Chondrocyte (in vitro differentiated cells): ENCODE data around the gene TMEM176B. TPM values are rescaled to one million over a fixed set of nuclear protein-coding genes. Genes with fewer than 3 reads are reported as not detected.
A peak's percentile ranks its signal among the peaks of the same experiment; 100 is the strongest.
"Not testable (repeated sequence)": the region's sequence is repeated elsewhere in the genome, so short reads cannot be mapped to it uniquely, and the experiment has no call there.

Experiments
- DNase-seq: peaks from one replicate; pipeline ENCODE4 v3.0.0; 2021; ENCODE audit warnings: mixed read lengths, low spot score
- H3K27ac Mint-ChIP-seq: one replicate; pipeline ENCODE4 v1.8.0; 2021; ENCODE audit warnings: mild to moderate bottlenecking, moderate library complexity, mixed read lengths; ENCODE audit not compliant: unreplicated experiment
- H3K27me3 Mint-ChIP-seq: 2 replicates; pipeline ENCODE4 v1.8.0; 2021; ENCODE audit warnings: low read depth, mixed read lengths
- H3K36me3 Mint-ChIP-seq: 2 replicates; pipeline ENCODE4 v1.8.0; 2021; ENCODE audit warnings: low read depth, mixed read lengths
- H3K4me1 Mint-ChIP-seq: 2 replicates; pipeline ENCODE4 v1.8.0; 2021; ENCODE audit warnings: low read depth, mild to moderate bottlenecking, mixed read lengths
- H3K4me3 Mint-ChIP-seq: one replicate; pipeline ENCODE4 v1.8.0; 2021; ENCODE audit warnings: mild to moderate bottlenecking, moderate library complexity, mixed read lengths; ENCODE audit not compliant: unreplicated experiment
- H3K9me3 Mint-ChIP-seq: 2 replicates; pipeline ENCODE4 v1.8.0; 2021; ENCODE audit warnings: low read depth, mixed read lengths
- total RNA-seq: library from RNA; stranded (reverse); gene quantifications from 3 replicates; pipeline ENCODE4 v1.2.1, GENCODE V29; 2021
- TF ChIP-seq, protein P1 (sequence below): fragments of 200-600 bp; sonication (generic); IDR thresholded peaks from 2 replicates; pipeline ENCODE4 v1.5.0; 2021; ENCODE audit warnings: antibody characterized with exemption, mild to moderate bottlenecking, moderate library complexity

Gene TMEM176B
- total RNA-seq, 1 donor from 2014 or later: 0.37 TPM

DNA sequence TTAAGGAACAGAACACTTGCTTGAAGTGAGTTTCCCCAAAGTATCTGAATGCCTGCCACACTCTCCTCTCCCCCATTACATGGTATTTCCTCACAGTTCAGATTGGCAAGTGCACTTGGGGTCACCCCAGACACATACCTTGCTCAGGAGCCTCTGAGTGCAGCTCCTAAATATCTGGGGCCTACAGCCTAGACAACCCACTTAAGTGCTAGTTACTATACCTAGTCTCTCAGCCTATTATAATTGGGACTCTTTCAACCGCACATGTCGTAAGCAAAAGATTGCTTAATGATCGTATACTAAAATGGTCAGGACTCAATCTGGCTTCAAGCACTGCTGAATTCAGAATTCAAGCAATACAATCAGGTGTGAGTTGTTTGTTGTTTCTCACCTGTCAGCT, 19.9 kb downstream of the TMEM176B start:
- Mint-ChIP-seq H3K27me3 (peaks cover 38% of the 10 kb centered on the region), H3K9me3 (no peaks in the 10 kb centered on the region), H3K4me3 (no peak overlapping the region), H3K27ac (no peak overlapping the region), H3K36me3 (no peaks in the 10 kb centered on the region), H3K4me1 (peaks cover 3% of the 10 kb centered on the region)
- TF ChIP-seq, protein P1, sequence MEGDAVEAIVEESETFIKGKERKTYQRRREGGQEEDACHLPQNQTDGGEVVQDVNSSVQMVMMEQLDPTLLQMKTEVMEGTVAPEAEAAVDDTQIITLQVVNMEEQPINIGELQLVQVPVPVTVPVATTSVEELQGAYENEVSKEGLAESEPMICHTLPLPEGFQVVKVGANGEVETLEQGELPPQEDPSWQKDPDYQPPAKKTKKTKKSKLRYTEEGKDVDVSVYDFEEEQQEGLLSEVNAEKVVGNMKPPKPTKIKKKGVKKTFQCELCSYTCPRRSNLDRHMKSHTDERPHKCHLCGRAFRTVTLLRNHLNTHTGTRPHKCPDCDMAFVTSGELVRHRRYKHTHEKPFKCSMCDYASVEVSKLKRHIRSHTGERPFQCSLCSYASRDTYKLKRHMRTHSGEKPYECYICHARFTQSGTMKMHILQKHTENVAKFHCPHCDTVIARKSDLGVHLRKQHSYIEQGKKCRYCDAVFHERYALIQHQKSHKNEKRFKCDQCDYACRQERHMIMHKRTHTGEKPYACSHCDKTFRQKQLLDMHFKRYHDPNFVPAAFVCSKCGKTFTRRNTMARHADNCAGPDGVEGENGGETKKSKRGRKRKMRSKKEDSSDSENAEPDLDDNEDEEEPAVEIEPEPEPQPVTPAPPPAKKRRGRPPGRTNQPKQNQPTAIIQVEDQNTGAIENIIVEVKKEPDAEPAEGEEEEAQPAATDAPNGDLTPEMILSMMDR: no peak
- no peak for DNase-seq

DNA sequence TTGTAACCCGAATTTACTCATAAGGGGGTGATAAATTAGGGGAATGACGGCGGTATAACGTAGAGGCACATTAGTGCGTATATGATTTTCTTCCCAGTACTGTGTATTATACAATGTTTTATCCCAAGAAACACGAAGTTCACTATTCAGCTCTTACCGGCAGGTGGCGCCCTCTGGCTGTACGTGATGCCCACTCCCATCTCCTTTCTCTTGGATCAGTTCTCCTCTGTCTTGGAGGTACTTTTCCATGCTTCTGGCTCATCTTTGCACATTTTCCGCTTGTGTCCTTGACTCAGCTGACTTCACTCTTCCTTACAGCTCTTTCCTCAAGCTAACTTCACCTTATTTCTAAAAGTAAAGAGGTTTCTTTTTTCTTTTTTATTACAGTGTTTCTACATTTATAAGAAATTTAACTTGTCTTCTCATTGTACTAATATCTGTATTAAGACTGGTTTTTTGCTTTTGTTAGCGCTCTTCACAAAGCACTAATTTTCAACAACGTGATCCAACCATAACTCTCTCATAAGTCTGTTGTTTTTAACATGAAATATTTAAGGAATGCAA, 21.3 kb downstream of the TMEM176B start:
- peaks cover 31% of the 10 kb centered on the region for H3K27me3 Mint-ChIP-seq
- DNase-seq: no peak
- peaks cover 3% of the 10 kb centered on the region for H3K4me1 Mint-ChIP-seq
- peaks cover 5% of the 10 kb centered on the region for H3K9me3 Mint-ChIP-seq
- no peak overlapping the region for H3K27ac Mint-ChIP-seq
- H3K4me3 Mint-ChIP-seq: no peak overlapping the region
- TF ChIP-seq, protein P1: peak; percentile 89
- H3K36me3 Mint-ChIP-seq: peaks cover 2% of the 10 kb centered on the region

DNA sequence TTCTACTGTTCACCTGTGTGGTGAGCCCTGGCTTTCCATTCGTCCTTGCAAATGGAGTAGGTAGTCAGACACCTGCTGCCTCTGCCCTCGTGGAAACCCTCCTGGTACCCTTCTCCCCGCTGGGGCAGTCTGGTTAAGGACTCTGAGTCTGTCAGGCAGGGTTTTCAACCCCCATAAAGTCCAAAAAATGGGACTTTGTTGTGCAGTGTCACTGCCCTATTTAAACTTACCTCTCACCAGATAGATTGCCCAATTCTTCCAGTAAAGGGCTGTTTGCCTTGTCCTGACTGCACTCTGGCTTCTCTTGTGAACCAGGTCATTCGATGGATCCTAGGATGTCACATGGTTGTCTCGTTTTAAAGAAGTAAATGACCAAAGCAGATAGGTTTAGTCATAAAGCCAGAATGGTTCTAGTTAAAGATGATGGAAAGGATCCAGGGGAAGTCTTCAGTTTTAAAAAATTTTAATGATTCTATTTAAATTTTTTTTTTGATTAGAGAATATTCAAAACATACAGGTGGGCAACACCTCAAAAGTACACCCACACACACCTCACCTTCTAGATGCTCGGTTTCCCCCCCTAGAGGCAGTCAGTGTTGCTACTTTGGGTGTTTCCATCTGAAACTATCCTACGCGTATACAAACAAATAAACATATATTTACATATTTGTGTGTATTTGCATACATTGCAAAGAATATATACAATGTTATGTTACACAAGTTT, 22.0 kb downstream of the TMEM176B start:
- H3K4me1 Mint-ChIP-seq: peaks cover 3% of the 10 kb centered on the region
- H3K9me3 Mint-ChIP-seq: peaks cover 9% of the 10 kb centered on the region
- H3K36me3 Mint-ChIP-seq: peaks cover 5% of the 10 kb centered on the region
- no peak overlapping the region for H3K27ac Mint-ChIP-seq
- TF ChIP-seq, protein P1: no peak
- no peak for DNase-seq
- peaks cover 31% of the 10 kb centered on the region for H3K27me3 Mint-ChIP-seq
- no peak overlapping the region for H3K4me3 Mint-ChIP-seq

- H3K27me3 Mint-ChIP-seq: peaks cover 30% of the 10 kb centered on the region
- H3K4me1 Mint-ChIP-seq, H3K4me3 Mint-ChIP-seq, H3K27ac Mint-ChIP-seq, DNase-seq, H3K36me3 Mint-ChIP-seq: not testable (repeated sequence)
- peaks cover 14% of the 10 kb centered on the region for H3K9me3 Mint-ChIP-seq
Measured at GRCh38 chr7:150774131-150774530, 26.0 kb downstream of the TMEM176B start.

GRCh38 chr7:150769768-150770167, 30.4 kb downstream of the TMEM176B start:
- H3K27me3 Mint-ChIP-seq: peaks cover 14% of the 10 kb centered on the region
- H3K27ac Mint-ChIP-seq: no peak overlapping the region

More at GRCh38 chr7:150769768-150770167, 30.4 kb downstream of the TMEM176B start:
- peaks cover 5% of the 10 kb centered on the region for H3K36me3 Mint-ChIP-seq
- peaks cover 14% of the 10 kb centered on the region for H3K9me3 Mint-ChIP-seq
- no peaks in the 10 kb centered on the region for H3K4me1 Mint-ChIP-seq
- TF ChIP-seq, protein P1: no peak
- no peak overlapping the region for H3K4me3 Mint-ChIP-seq
- DNase-seq: no peak
